ENCODE data around the gene MRPL58. TPM values are rescaled to one million over a fixed set of nuclear protein-coding genes. Genes with fewer than 3 reads are reported as not detected.

MRPL58 gene
- total and polyA plus RNA-seq, 10 of the 15 experiments (the other 5 are each of a cell fraction or from before 2014, with no cell fraction given): 23.0 to 64.3 (median 51.9) TPM

DNA sequence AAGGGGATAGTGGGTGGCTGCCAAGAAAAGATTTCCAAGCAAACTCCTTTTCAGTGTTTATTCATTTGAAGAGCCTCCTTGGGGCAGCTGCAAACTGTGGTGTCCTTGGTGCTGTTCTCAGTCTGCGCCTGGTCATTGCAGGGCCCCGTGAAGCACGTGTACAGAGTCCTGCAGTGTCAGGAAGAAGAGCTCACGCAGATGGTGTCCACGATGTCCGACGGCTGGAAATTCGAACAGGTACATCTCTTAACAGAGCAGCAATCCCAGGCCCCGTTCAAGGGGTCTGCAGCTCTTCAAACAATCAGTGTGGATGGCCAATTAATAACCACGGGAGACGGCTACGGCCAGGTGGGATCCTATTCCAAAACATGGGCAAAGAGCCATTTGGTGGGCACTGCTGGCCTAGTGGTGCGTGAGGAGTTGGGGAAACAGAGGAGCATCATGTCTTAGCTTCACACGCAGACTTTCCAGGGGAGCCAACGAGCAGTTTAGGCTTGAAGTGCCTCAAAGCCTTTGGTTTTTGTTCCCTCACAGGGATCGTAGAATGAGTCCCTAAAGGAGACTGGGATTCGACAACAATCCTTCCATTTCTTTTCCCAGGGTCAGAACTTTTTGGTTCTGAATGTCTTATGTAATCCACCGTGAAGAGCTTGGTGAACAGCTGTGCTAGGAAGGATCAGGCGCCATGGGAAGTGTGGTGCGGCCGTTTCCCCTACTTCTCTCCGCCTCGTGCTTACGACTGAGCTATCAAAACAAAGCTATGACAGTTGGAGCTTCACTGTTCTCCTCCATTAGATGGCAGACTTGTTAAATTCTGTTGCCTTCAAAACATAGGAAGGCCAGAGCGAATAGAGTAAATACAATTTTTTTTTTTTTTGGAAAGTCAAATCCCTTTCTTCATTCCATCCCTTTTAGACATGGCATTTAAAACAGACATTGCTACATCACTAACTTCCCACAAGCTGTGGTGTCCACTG lies 47.2 kb downstream of the MRPL58 start (continued):
- TF ChIP-seq HDAC6 (IDR thresholded peaks at IDR 0.05; ENCODE audit: unreplicated experiment): no peak
- TF ChIP-seq GATAD2B (conservative IDR thresholded peaks at IDR 0.05; ENCODE audit: low read depth): no peak

DNA sequence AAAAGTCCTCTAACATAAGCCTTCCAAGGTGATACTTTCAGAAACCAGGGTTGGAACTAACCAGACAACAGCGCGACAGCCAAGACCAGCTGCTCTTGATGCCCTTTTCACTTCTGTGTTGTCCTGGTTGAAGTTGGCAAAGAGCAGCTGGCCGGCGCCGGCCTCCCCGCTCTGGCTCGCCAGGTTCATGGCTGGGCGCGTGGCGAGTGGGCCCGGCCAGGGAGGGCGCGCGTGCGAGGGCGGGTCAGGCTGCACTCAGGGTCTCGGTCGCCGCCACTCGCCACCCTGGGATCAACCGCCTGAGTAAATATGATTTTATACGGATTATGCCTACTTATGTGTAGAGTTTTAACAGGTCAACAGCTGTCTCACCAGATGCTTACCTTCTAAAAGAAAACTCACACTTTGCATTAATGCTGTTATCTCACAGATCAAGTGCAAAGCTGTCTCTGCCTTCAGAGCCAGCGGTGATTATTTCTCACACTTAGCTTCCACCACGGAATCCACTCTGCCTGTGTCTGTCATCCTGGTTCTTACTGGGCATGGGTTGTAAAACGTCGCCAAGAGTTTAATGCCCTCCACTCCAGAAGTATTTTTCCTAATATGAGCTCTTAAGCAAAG lies 48.1 kb downstream of the MRPL58 start:
- BruUV-seq (replicated peaks): no TSS peak
- no peak for DNase-seq (ENCODE audit: low read depth, low spot score)
- Histone ChIP-seq H3K4me1 (ENCODE audit: control insufficient read depth, insufficient read depth, low read length) (peaks cover 5% of the 10 kb centered on the region), H3K27ac (ENCODE audit: control insufficient read depth, insufficient read depth) (no peak overlapping the region), H3K9ac (ENCODE audit: control insufficient read depth, insufficient read depth, low read length) (no peak overlapping the region), H3K4me2 (ENCODE audit: control insufficient read depth, insufficient read depth) (no peak overlapping the region), H3K9me3 (replicated peaks; ENCODE audit: control insufficient read depth, insufficient read depth, low read length) (no peaks in the 10 kb centered on the region), H3K36me3 (ENCODE audit: control insufficient read depth in 2 of 2, insufficient read depth in 2 of 2, low read length in 1 of 2) (peaks cover 7 to 16% of the 10 kb centered on the region in 2 experiments; a peak in 3 of 4 replicates), H3K4me3 (no peak overlapping the region), H4K20me1 (ENCODE audit: control insufficient read depth, insufficient read depth) (no peaks in the 10 kb centered on the region), H2AFZ (ENCODE audit: control insufficient read depth, low read depth, low read length) (no peak overlapping the region), H3K79me2 (ENCODE audit: control insufficient read depth, insufficient read depth, low read length) (no peaks in the 10 kb centered on the region), H3K27me3 (replicated peaks in 1 of 2; ENCODE audit: control insufficient read depth in 2 of 2, insufficient read depth in 2 of 2, low read length in 1 of 2) (no peaks in the 10 kb centered on the region)
- TF ChIP-seq NRF1 (conservative IDR thresholded peaks at IDR 0.05; ENCODE audit: low read depth, low read length) (no peak), SUPT20H (IDR thresholded peaks at IDR 0.05; ENCODE audit: borderline replicate concordance, control insufficient read depth, low read depth, low read length) (no peak), CHD2 (IDR thresholded peaks at IDR 0.05; ENCODE audit: borderline replicate concordance, low read depth, low read length) (no peak), HDAC2 (IDR thresholded peaks at IDR 0.05) (no peak), TCF3 (IDR thresholded peaks at IDR 0.05; ENCODE audit: borderline replicate concordance, insufficient read depth, low read depth, low read length) (0 out of 2 replicates have a peak, but pooled peaks have one; percentile 21)
- TF ChIP-seq, protein P1, sequence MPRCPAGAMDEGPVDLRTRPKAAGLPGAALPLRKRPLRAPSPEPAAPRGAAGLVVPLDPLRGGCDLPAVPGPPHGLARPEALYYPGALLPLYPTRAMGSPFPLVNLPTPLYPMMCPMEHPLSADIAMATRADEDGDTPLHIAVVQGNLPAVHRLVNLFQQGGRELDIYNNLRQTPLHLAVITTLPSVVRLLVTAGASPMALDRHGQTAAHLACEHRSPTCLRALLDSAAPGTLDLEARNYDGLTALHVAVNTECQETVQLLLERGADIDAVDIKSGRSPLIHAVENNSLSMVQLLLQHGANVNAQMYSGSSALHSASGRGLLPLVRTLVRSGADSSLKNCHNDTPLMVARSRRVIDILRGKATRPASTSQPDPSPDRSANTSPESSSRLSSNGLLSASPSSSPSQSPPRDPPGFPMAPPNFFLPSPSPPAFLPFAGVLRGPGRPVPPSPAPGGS (IDR thresholded peaks at IDR 0.05; ENCODE audit: borderline replicate concordance, insufficient read depth, low read depth, low read length, poor library complexity, severe bottlenecking): peak; percentile 37
- no peak for FAIRE-seq
- CTCF ChIA-PET: interaction anchor here (0.6 to 3.8 kb wide), 21 partner anchors 10 to 178 kb away, joined by 3 to 37 read pairs (median 5); partner anchors contain the start of genes ATP5PD, KCTD2 and MRPL58
- RAD21 ChIA-PET (ENCODE audit: unreplicated experiment): interaction anchor here (0.7 to 1.7 kb wide), 7 partner anchors 8 to 146 kb away, joined by 3 to 7 read pairs (median 5); no protein-coding TSS in a partner anchor
- in situ Hi-C loops (cut with MboI): no loop called here
- SMC1A ChIA-PET (ENCODE audit: uncharacterized antibody, unreplicated experiment): interaction anchor here (0.6 to 1.6 kb wide), 6 partner anchors 12 to 141 kb away, joined by 3 to 6 read pairs (median 4); no protein-coding TSS in a partner anchor
- intact Hi-C loops (cut with micrococcal nuclease; ENCODE audit: unreplicated experiment): no loop called here
- WGBS (ENCODE audit: insufficient coverage, insufficient replicate concordance, low lambda C conversion rate, missing lambda C conversion rate): 98% methylated on average over 24 of the region's 26 CpGs
- POLR2A ChIA-PET: interaction anchor here (1.3 to 1.4 kb wide), 2 partner anchors 12 to 48 kb away, joined by 3 read pairs; partner anchors contain the start of gene MRPL58
- no peak for ATAC-seq

Measured in GM12878 (cell line).